GM12875 (cell line): Measurements from ENCODE around the gene KEL.

Experiments used
- H3K4me3 ChIP-seq: one replicate; pipeline ENCODE4 v1.5.1; 2011; ENCODE audit warnings: low read depth, low read length, control low read depth
- CTCF ChIP-seq: IDR thresholded peaks from 2 replicates; pipeline ENCODE4 v1.5.1; 2011; ENCODE audit warnings: low read depth, mild to moderate bottlenecking, control low read depth, inconsistent platforms, low read length, moderate library complexity, borderline replicate concordance; ENCODE audit not compliant: insufficient read depth

The KEL gene

GRCh38 chr7:142935941-142936565, 26.1 kb downstream of the KEL start:
- TF ChIP-seq CTCF = no peak
- H3K4me3 ChIP-seq = no peak overlapping the region

- no peak overlapping the region for H3K4me3 ChIP-seq
- TF ChIP-seq CTCF = no peak
These were observed 28.1 kb downstream of the KEL start for GRCh38 chr7:142934056-142934455.

DNA sequence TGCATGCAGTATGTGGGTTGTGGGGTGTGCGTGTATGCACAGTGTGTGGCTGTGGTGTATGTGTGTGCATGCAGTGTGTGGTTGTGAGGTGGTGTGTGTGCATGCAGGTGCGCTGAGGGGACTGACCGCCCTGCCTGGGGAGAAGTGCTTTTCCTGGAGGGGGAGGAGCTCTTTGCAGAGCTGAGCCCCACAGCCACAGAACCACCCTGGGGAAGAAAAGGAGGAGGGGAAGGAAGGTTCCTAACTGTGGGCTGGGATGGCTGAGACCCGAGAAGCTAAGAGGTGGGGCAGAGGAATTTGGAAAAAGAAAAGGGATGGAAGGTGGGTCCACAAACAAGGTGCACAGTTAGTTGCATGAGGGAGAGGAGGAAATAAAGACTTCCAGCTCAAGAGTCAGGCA, 28.5 kb downstream of the KEL start, which contains the start of gene TRPV5:
TSS of gene TRPV5 (minus strand) at position 123 of the 400 bp plus-strand sequence. CDS start 287 bp downstream, outside the sequence.
- TF ChIP-seq CTCF = no peak
- H3K4me3 ChIP-seq = no peak within 1 kb of the TSS

GRCh38 chr7:142933092-142933475, 29.1 kb downstream of the KEL start:
- no peak for TF ChIP-seq CTCF
- no peak overlapping the region for H3K4me3 ChIP-seq

GRCh38 chr7:142932386-142933091, 29.6 kb downstream of the KEL start:
- TF ChIP-seq CTCF = no peak
- H3K4me3 ChIP-seq = no peak overlapping the region

GRCh38 chr7:142930126-142930730, 31.9 kb downstream of the KEL start:
- TF ChIP-seq CTCF = no peak
- H3K4me3 ChIP-seq = no peak overlapping the region
